Cardiac fibroblast (primary cell): ENCODE results near the gene DIP2A.

ENCODE experiments used
- DNase-seq, 2 donors: peaks; one replicate each; pipeline versions ENCODE4 v3.0.0 to v3.0.0-alpha.2; 2010; ENCODE audit warnings: low read depth in 2 of 2
- H3K4me3 ChIP-seq, 2 donors: replicated peaks in 1 of 2; 1 replicate in 1 of 2; 2 replicates in 1 of 2; pipeline ENCODE4 v1.5.1; 2011; ENCODE audit warnings: low read depth in 2 of 2, low read length in 2 of 2, mild to moderate bottlenecking in 2 of 2, moderate library complexity in 1 of 2
- TF ChIP-seq, protein P1 (sequence below): IDR thresholded peaks from one replicate; pipeline ENCODE4 v1.5.1; 2011; ENCODE audit warnings: low read depth, mild to moderate bottlenecking, low read length, inconsistent platforms

DIP2A gene

DNA sequence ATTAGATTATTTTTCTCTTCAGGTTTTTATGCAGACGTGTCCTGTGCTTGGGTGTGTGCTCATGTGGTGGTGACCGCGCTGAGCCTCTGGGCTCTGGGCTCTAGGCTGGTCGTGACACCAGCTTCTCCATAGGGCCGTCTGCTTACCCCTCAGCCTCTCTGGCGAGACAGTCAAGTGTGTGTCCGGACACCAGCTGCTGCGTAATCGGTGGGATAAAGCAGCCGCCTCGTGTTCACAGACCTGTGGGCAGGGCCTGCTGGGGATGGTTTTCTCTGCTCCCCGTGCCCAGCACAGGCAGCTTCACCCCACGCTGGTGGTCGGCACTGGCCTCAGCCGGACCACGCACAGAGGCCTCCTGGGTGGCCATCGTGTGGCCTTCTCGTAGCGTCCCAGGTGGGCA, 33.6 kb upstream of the DIP2A start:
- TF ChIP-seq, protein P1, sequence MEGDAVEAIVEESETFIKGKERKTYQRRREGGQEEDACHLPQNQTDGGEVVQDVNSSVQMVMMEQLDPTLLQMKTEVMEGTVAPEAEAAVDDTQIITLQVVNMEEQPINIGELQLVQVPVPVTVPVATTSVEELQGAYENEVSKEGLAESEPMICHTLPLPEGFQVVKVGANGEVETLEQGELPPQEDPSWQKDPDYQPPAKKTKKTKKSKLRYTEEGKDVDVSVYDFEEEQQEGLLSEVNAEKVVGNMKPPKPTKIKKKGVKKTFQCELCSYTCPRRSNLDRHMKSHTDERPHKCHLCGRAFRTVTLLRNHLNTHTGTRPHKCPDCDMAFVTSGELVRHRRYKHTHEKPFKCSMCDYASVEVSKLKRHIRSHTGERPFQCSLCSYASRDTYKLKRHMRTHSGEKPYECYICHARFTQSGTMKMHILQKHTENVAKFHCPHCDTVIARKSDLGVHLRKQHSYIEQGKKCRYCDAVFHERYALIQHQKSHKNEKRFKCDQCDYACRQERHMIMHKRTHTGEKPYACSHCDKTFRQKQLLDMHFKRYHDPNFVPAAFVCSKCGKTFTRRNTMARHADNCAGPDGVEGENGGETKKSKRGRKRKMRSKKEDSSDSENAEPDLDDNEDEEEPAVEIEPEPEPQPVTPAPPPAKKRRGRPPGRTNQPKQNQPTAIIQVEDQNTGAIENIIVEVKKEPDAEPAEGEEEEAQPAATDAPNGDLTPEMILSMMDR = no peak
- DNase-seq = no peak
- H3K4me3 ChIP-seq = no peak overlapping the region

DNA sequence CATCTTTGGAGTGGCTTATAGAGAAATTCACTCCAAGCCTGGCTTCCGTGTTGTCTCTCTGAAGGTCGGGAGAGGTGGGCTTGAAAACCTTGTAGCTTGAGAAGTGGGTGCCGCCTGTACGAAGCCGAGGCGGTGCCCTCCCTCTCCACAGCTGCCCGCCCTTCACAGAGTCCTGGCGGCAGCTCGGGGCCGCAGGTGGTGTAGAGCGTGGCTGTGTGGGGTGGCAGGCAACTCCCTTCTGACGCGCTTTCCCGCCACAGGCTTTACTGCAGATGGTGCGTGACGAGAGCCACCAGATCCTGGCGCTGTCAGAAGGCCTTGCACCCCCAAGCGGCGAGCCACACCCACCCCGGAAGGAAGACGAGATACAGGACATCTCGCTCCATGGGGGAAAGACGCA, 33.1 kb upstream of the DIP2A start:
- DNase-seq = no peak
- TF ChIP-seq, protein P1 = no peak
- H3K4me3 ChIP-seq = no peak overlapping the region

DNA sequence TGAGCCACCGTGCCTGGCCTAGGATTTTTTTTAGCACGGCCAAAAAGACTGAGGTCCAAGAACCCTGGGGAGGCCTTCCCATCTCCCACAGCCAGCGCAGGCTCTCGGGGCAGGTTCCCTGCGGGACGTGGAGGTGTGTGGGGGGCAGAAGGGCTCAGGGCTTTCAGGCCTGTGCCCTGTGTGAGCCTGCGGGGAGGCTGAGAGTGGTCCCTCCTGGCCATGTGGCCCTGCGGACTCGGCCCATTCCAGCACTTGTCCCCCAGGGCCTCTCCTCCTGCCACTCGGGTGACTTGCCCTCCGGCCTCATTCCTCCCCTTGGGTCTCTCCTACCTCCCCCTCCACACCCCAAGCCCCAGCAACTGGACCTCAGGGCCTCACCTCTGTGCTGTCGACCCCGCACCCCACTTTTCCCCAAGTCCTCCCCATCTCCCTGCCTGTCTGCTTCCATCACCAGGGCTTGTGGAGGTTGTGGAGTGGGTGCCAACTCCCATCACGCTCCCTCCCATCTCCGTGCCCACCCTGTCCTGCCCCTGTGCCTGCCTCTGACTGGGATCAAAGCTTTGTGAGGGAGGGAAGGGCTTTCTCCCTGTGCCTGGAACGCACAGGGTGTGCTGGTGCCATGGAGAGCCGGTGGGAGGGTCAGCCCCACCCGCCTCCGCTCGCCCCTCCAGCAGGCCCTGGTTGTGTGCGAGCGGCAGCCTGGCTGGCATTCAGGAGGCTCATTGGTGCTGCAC, 32.2 kb upstream of the DIP2A start:
- DNase-seq = no peak
- no peak overlapping the region for H3K4me3 ChIP-seq
- TF ChIP-seq, protein P1 = no peak

DNA sequence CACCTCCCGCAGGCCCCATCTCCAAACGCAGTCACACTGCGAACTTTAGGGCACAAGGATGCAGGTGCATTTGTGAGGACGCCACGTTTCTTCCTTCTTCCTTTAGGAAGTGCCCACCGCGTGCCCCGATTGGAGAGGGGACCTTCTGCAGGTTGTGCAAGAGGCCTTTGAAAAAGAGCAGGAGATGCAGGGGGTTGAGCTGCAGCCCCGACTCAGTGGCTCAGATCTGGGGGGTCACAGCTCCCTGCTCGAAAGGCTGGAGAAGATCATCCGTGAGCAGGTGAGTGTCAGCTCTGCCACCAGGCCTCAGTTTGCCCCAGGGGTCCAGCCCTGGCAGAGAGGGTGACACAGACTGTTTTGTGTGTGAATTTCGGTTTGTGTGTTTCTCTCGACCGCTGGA, 31.2 kb upstream of the DIP2A start:
- TF ChIP-seq, protein P1 = no peak
- no peak overlapping the region for H3K4me3 ChIP-seq
- DNase-seq = no peak

DNA sequence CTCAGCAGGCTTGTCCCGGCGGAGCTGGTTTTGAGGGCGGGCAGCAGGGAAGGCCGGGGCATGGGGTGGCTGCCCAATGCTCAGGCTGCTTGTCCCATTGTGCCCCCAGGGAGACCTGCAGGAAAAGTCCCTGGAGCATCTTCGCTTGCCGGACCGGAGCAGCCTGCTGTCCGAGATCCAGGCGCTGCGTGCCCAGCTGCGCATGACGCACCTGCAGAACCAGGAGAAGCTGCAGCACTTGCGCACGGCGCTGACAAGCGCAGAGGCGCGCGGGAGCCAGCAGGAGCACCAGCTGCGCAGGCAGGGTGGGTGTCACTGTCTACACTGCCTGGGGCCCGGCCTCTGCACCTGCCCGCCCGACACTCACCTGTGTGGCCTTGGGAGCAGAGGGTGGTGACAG, 30.4 kb upstream of the DIP2A start:
- DNase-seq = no peak
- no peak overlapping the region for H3K4me3 ChIP-seq
- TF ChIP-seq, protein P1 = no peak

DNA sequence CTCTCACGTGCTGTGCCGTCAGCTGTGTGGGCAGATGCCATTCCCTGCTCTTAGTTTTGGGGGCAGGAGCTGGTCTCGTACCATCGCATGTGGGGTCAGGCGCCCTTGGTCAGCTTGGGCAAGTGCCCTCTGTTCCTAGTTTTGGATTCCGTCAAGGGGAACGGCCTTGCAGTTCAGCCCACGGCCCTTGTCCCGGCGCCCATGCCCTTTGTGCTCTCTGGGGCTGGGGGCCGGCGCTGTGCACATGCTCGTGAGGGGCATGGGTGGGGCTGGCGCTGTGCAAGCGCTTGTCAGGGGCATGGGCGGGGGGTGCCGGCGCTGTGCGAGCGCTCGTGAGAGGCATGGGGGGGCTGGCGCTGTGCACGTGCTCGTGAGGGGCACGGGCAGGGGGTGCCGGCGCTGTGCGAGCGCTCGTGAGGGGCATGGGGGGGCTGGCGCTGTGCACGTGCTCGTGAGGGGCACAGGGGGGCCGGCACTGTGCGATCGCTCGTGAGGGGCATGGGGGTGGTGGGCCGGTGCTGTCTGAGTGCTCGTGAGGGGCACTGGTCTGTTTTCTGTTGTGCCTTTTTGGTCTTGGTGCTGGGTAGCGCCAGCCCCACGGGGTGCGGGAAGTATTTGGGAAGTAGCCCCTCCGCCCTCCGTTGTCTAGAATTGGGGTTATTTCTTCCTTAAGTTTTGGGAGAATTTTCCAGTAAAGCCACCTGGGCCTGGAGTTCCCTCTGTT, 29.5 kb upstream of the DIP2A start:
- DNase-seq = no peak
- no peak overlapping the region for H3K4me3 ChIP-seq
- TF ChIP-seq, protein P1 = no peak
